Heart left ventricle (tissue), 16 donors: ENCODE results near the gene MACROD1. TPM values are rescaled to one million over a fixed set of nuclear protein-coding genes. Genes with fewer than 3 reads are reported as not detected.

Experiments
- ATAC-seq, 4 donors: fragments of 200-7000 bp; cut with Tn5 transposase; one replicate each; pipeline ENCODE4 v1.9.1; 2020 to 2022; ENCODE audit warnings: moderate library complexity in 4 of 4, mild to moderate bottlenecking in 3 of 4, moderate number of reproducible peaks in 1 of 4
- DNase-seq, 5 donors: peaks; one replicate each; pipeline ENCODE4 v3.0.0-alpha.2; 2020
- H3K27ac ChIP-seq, 12 donors: fragments of 200-600 bp; sonication (generic) in 4 of 12; one replicate each; pipeline versions ENCODE4 v1.5.0 to v1.8.0; 2016 to 2022; ENCODE audit warnings: mild to moderate bottlenecking in 2 of 12
- H3K27me3 ChIP-seq, 9 donors: fragments of 200-600 bp; sonication (generic) in 2 of 9; one replicate each; pipeline versions ENCODE4 v1.5.1 to v1.8.0; 2016 to 2022; ENCODE audit warnings: mild to moderate bottlenecking in 3 of 9
- H3K36me3 ChIP-seq, 9 donors: fragments of 200-600 bp; sonication (generic) in 2 of 9; one replicate each; pipeline versions ENCODE4 v1.5.0 to v1.8.0; 2018 to 2022; ENCODE audit warnings: mild to moderate bottlenecking in 2 of 9
- H3K4me1 ChIP-seq, 12 donors: fragments of 200-600 bp; sonication (generic) in 4 of 12; one replicate each; pipeline versions ENCODE4 v1.5.0 to v1.8.0; 2016 to 2022; ENCODE audit warnings: mild to moderate bottlenecking in 3 of 12
- H3K4me3 ChIP-seq, 12 donors: fragments of 200-600 bp; sonication (generic) in 4 of 12; one replicate each; pipeline versions ENCODE4 v1.5.0 to v1.8.0; 2017 to 2022; ENCODE audit warnings: mild to moderate bottlenecking in 9 of 12, moderate library complexity in 4 of 12
- H3K9me3 ChIP-seq, 12 donors: fragments of 200-600 bp; sonication (generic) in 4 of 12; one replicate each; pipeline versions ENCODE4 v1.5.0 to v1.8.0; 2016 to 2022; ENCODE audit warnings: mild to moderate bottlenecking in 1 of 12
- POLR2A ChIP-seq, 2 donors: fragments of 450-650 bp; IDR thresholded peaks; one replicate each; pipeline ENCODE4 v1.6.1; 2017; ENCODE audit warnings: antibody characterized with exemption in 2 of 2, mild to moderate bottlenecking in 2 of 2, moderate library complexity in 2 of 2
- WGBS, 4 donors: extraction: QIAGEN DNeasy Blood & Tissue Kit in 2 of 4; methylation state at CpG; one replicate each; pipeline versions ENCODE4 v1.1.5 to v1.1.7; 2013 to 2018; 5-methylcytosine and 5-hydroxymethylcytosine counted together
- intact Hi-C, 10 donors: fragments of 100-400 bp; cut with DNase I; formaldehyde crosslinking; loops; one replicate each; pipeline versions ENCODE4 v1.11.1 to v1.14.2; 2022
- polyA plus RNA-seq, 2 donors: library from polyadenylated mRNA; stranded (reverse); fragments of 200-250 nt; gene quantifications; one replicate each; pipeline ENCODE4 v1.2.3, GENCODE V29; 2013
- total RNA-seq, 9 donors: library from RNA; depleted of rRNA in 2 of 9; stranded (reverse); fragments of >200 nt in 2 of 9; fragmentation: NEBNext Ultra II Directional in 3 of 9; extraction: Animal tissue kit (Norgen Biotek cat#: 25700) in 3 of 9; gene quantifications; one replicate each; pipeline versions ENCODE4 v1.1.0 to v1.2.4, GENCODE V29; 2016 to 2023
- TF ChIP-seq, protein P1 (sequence below), 12 donors: fragments of 200-600 bp; sonication (generic) in 4 of 12; IDR thresholded peaks; one replicate each; pipeline versions ENCODE4 v1.5.0 to v1.8.0; 2018 to 2022; ENCODE audit warnings: antibody characterized with exemption in 12 of 12, mild to moderate bottlenecking in 5 of 12
- donor health status: ischemic (EF 13 %, LVEDD 7.1; RV severe dilation, severe dysfunction).
- donor health status: healthy with polysubstance abuse.
- donor health status: DM: no; HTN: yes; CAD: no.
- donor health status: DM: no; HTN: no; CAD: no.
- donor health status: ischemic (EF 25% LVEDD 6.9; RV normal size, moderate dysfunction).
- donor health status: ischemic (EF 25% LVEDD 5.7; RV mildly dilated, moderate dysfunction).
- donor health status: healthy.
- donor health status: DM: yes; HTN: yes; CAD: no.
- donor health status: ischemic (EF 35%, LVEDD 5.7; RV mildly dilated, moderate dysfunction).
- donor health status: nonischemic (EF 11% LVEDD 7.7; RV severe dilation, severe dysfunction).
- donor health status: DM: yes; HTN: yes; CAD: no.
- donor health status: PGD.
- donor health status: ischemic (EF 29% LVEDD 5.4; RV normal size, mild dysfunction).
- donor health status: nonischemic (EF 23%, LVEDD 6.1; RV moderate dilation, normal function).

MACROD1 gene
- total and polyA plus RNA-seq, 11 donors, result 48.9 to 287 (median 116) TPM

DNA sequence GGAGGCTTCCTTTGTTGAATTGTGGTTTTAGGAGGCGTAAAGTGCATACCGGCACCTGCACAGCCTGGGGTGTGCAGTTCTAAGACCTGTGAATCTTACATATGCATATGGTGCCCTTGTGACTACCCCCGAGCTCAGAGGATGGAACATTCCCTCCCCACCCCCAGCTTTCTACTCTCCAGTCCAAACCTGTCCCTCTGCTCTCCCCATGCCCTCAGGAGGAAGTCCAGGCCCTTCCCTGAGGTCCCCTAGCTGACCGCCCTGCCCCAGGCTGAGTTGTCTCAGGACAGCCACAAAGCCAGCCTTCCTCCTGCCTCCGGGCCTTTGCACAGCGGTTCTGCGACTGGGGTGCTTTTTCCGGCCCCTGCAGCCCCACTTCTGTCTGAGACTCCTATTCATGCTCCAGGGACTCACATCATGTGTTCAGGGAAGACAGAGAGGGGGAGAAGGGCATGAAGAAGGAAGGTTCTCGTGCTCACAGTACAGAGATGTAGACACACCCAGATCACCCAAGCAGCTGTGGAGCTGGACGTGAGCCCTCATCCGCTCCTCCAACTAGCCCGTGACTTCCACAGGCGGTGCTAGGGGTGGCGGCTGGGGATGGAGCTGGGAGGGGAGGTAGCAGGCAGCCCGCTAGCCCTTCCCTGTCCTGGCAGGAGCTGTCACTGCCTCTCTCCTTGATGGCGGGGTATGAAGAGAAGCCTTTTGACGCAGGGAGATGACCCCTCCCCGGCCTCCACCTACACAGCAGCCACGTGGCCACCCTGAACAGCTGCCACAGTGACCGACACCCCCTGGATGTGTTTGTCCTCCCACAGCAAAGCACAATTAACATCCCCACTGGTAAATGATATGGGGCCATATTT, 79.4 kb downstream of the MACROD1 start:
- ATAC-seq (peak in 3 of 4 donors; percentile 43 to 73 (median 65)), DNase-seq (peak in 3 of 5 donors; percentile 43 to 71 (median 47))
- Histone ChIP-seq H3K27me3 (no peaks in the 10 kb centered on the region), H3K36me3 (no peaks in the 10 kb centered on the region), H3K9me3 (no peaks in the 10 kb centered on the region), H3K27ac (no peak overlapping the region), H3K4me1 (peaks cover 0 to 38% (median 2%) of the 10 kb centered on the region in 12 donors), H3K4me3 (no peak overlapping the region)
- TF ChIP-seq POLR2A (IDR thresholded peaks at IDR 0.05), result no peak
- TF ChIP-seq, protein P1, sequence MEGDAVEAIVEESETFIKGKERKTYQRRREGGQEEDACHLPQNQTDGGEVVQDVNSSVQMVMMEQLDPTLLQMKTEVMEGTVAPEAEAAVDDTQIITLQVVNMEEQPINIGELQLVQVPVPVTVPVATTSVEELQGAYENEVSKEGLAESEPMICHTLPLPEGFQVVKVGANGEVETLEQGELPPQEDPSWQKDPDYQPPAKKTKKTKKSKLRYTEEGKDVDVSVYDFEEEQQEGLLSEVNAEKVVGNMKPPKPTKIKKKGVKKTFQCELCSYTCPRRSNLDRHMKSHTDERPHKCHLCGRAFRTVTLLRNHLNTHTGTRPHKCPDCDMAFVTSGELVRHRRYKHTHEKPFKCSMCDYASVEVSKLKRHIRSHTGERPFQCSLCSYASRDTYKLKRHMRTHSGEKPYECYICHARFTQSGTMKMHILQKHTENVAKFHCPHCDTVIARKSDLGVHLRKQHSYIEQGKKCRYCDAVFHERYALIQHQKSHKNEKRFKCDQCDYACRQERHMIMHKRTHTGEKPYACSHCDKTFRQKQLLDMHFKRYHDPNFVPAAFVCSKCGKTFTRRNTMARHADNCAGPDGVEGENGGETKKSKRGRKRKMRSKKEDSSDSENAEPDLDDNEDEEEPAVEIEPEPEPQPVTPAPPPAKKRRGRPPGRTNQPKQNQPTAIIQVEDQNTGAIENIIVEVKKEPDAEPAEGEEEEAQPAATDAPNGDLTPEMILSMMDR (IDR thresholded peaks at IDR 0.05), result no peak
- WGBS, 4 donors, result 62 to 72% (median 70%) methylated on average over 15 to 20 of the region's 20 CpGs
- intact Hi-C loops, result no loop called here

DNA sequence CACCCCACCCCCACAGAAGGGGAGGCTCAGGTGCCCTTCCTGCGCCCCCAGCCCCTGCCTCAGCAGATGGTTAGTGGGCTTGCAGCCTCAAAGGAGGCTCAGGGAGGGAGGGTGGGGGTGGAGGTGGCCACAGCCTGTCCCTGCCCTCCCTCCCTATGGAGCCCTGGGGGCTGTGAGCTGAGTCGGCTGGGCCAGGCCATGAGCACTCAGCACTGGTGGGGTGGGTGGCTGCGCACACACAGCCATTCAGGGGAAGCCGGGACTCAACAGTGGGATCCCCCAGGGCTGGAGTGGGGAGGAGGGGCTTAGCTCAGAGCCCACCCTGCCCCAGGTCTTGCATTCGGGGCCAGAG, 80.0 kb downstream of the MACROD1 start:
- no peaks in the 10 kb centered on the region for H3K36me3 ChIP-seq
- H3K4me3 ChIP-seq, result no peak overlapping the region
- no peak for TF ChIP-seq POLR2A (IDR thresholded peaks at IDR 0.05)
- TF ChIP-seq, protein P1 (IDR thresholded peaks at IDR 0.05), result no peak
- H3K27me3 ChIP-seq, result no peaks in the 10 kb centered on the region
- intact Hi-C loops, result no loop called here
- H3K9me3 ChIP-seq, result no peaks in the 10 kb centered on the region
- peaks cover 0 to 38% (median 2%) of the 10 kb centered on the region in 12 donors for H3K4me1 ChIP-seq
- DNase-seq (no peak), ATAC-seq (no peak)
- WGBS, 4 donors, result 73 to 100% (median 89%) methylated on average over 2 to 5 of the region's 5 CpGs
- no peak overlapping the region for H3K27ac ChIP-seq

DNA sequence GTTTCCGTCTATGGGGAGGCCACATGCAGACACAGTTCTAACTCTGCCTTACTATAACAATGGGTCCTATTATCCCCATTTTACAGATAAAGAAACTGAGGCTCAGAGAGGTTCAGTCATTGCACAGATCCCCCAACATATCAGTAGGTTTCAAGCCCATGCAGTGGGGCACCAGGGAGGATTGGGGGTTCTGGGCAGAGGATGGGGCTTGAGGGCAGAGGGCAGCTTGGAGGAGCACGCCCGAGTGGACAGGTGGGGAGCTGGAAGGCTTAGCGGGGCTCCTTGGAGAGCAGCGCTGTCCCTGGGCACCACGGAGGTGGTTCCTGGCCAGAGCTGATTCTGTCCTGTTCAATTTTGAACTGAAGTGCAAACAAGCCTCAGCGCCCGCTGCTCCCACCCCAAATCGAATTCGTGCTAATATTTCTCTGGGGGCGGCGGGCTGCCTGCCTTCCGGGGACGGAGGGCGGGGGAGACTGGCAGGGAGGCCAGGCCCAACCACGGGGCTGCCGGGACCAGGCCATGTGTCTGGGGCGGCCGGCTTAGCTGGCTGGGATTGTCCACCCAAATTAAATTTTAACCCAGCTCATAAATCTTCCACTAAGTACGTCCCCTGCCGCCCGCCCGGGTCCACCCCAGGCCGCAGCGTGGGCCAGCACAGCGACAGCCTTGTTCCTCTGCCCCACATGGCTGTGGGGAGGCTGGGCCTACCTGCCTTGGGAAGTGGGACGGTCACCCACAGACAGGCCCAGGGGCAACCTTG, 80.8 kb downstream of the MACROD1 start:
- H3K4me3 ChIP-seq, result no peak overlapping the region
- no peak for TF ChIP-seq POLR2A (IDR thresholded peaks at IDR 0.05)
- TF ChIP-seq, protein P1 (IDR thresholded peaks at IDR 0.05), result no peak
- H3K36me3 ChIP-seq, result no peaks in the 10 kb centered on the region
- intact Hi-C loops, result no loop called here
- H3K4me1 ChIP-seq, result peaks cover 0 to 33% (median 2%) of the 10 kb centered on the region in 12 donors
- DNase-seq (no peak), ATAC-seq (no peak)
- H3K27me3 ChIP-seq, result no peaks in the 10 kb centered on the region
- WGBS, 4 donors, result 88 to 98% (median 94%) methylated on average over 24 to 27 of the region's 27 CpGs
- H3K9me3 ChIP-seq, result no peaks in the 10 kb centered on the region
- no peak overlapping the region for H3K27ac ChIP-seq
